ENCODE data around the gene CDK17.

CDK17 gene

DNA sequence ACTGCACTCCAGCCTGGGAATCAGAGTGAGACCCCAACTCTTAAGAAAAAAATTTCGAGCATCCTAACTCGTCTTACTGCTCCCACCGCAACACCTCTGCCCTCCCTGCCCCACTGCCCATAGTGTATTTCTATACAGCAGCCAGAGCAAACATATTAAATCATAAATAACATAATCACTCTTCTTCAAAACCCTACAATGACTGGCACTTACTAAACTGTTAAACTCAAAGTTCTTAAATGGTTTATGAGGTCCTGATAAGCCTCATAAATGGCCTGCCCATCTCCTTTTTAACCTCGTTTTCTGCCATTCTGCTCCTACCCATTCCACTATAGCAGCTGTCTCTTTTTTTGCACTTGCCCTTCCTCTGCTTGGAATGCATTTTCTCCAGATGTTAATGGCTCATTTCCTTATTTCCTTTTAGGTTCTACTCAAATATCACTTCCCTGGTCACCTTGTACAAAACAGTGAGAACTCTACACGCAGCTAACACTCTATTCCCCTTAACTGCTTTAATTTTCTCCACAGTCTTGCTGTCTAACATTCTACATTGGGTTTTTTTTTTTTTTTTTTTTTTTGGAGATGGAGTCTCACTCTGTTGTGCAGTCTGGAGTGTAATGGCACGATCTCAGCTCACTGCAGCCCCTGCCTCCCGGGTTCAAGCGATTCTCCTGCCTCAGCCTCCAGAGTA is 45.2 kb downstream of the CDK17 start:
- TF ChIP-seq, protein P1, sequence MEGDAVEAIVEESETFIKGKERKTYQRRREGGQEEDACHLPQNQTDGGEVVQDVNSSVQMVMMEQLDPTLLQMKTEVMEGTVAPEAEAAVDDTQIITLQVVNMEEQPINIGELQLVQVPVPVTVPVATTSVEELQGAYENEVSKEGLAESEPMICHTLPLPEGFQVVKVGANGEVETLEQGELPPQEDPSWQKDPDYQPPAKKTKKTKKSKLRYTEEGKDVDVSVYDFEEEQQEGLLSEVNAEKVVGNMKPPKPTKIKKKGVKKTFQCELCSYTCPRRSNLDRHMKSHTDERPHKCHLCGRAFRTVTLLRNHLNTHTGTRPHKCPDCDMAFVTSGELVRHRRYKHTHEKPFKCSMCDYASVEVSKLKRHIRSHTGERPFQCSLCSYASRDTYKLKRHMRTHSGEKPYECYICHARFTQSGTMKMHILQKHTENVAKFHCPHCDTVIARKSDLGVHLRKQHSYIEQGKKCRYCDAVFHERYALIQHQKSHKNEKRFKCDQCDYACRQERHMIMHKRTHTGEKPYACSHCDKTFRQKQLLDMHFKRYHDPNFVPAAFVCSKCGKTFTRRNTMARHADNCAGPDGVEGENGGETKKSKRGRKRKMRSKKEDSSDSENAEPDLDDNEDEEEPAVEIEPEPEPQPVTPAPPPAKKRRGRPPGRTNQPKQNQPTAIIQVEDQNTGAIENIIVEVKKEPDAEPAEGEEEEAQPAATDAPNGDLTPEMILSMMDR (conservative IDR thresholded peaks at IDR 0.05; ENCODE audit: low read length), result no peak
- TF ChIP-seq EZH2phosphoT487 (IDR thresholded peaks at IDR 0.05; ENCODE audit: borderline replicate concordance), result no peak
- H3K4me3 ChIP-seq (ENCODE audit: low read length, poor library complexity, severe bottlenecking), result no peak overlapping the region
- no peaks in the 10 kb centered on the region for H3F3A ChIP-seq (ENCODE audit: low read depth)
- H3K9me3 ChIP-seq (ENCODE audit: insufficient read depth, low read depth, low read length), result no peaks in the 10 kb centered on the region
- H3K27me3 ChIP-seq (ENCODE audit: insufficient read depth, low read length, poor library complexity, severe bottlenecking), result no peaks in the 10 kb centered on the region
- H3K4me2 ChIP-seq (ENCODE audit: low read depth, low read length, poor library complexity, severe bottlenecking), result no peak overlapping the region
- peaks cover 43% of the 10 kb centered on the region for H3K4me1 ChIP-seq (ENCODE audit: insufficient read depth, low read length, poor library complexity, severe bottlenecking)
- no peaks in the 10 kb centered on the region for H3K9me2 ChIP-seq (replicated peaks; ENCODE audit: low read depth, low read length)
- no peak overlapping the region for H3K9ac ChIP-seq (ENCODE audit: low read depth, low read length, poor library complexity, severe bottlenecking)
- peaks cover 92% of the 10 kb centered on the region for H3K79me2 ChIP-seq (ENCODE audit: insufficient read depth, low read length)
- no peak overlapping the region for H2AFZ ChIP-seq (ENCODE audit: low read length)
- H4K20me1 ChIP-seq (ENCODE audit: insufficient read depth, low read length, poor library complexity, severe bottlenecking), result peaks cover 57% of the 10 kb centered on the region
- no peaks in the 10 kb centered on the region for H3K36me3 ChIP-seq (ENCODE audit: insufficient read depth, low read length)

DNA sequence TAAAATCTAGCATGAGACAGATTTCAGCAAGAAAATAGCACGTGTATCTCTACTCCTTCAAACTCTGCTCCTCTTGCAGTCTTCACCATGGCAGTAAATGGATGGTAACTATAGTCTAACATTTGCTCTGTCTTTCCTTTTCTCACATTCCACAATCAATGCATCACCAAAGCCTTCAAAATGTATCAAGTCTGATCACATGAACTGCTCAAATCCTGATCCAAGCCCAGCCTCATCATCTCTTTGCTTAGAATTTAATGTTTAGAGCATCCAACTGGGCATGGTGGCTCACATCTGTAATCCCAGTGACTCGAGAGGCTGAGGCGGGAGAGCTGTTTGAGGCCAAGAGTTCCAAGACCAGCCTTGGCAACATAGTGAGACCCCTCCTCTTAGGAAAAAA is 45.9 kb downstream of the CDK17 start:
- H3K9ac ChIP-seq (ENCODE audit: low read depth, low read length, poor library complexity, severe bottlenecking), result no peak overlapping the region
- TF ChIP-seq EZH2phosphoT487 (IDR thresholded peaks at IDR 0.05; ENCODE audit: borderline replicate concordance), result no peak
- TF ChIP-seq, protein P1 (conservative IDR thresholded peaks at IDR 0.05; ENCODE audit: low read length), result no peak
- H3K27me3 ChIP-seq (ENCODE audit: insufficient read depth, low read length, poor library complexity, severe bottlenecking), result no peaks in the 10 kb centered on the region
- no peaks in the 10 kb centered on the region for H3K9me2 ChIP-seq (replicated peaks; ENCODE audit: low read depth, low read length)
- no peaks in the 10 kb centered on the region for H3F3A ChIP-seq (ENCODE audit: low read depth)
- no peak overlapping the region for H3K4me2 ChIP-seq (ENCODE audit: low read depth, low read length, poor library complexity, severe bottlenecking)
- H3K36me3 ChIP-seq (ENCODE audit: insufficient read depth, low read length), result no peaks in the 10 kb centered on the region
- H3K79me2 ChIP-seq (ENCODE audit: insufficient read depth, low read length), result peaks cover 92% of the 10 kb centered on the region
- peaks cover 53% of the 10 kb centered on the region for H4K20me1 ChIP-seq (ENCODE audit: insufficient read depth, low read length, poor library complexity, severe bottlenecking)
- H3K4me3 ChIP-seq (ENCODE audit: low read length, poor library complexity, severe bottlenecking), result no peak overlapping the region
- H3K4me1 ChIP-seq (ENCODE audit: insufficient read depth, low read length, poor library complexity, severe bottlenecking), result peaks cover 43% of the 10 kb centered on the region
- H3K9me3 ChIP-seq (ENCODE audit: insufficient read depth, low read depth, low read length), result no peaks in the 10 kb centered on the region
- H2AFZ ChIP-seq (ENCODE audit: low read length), result no peak overlapping the region

DNA sequence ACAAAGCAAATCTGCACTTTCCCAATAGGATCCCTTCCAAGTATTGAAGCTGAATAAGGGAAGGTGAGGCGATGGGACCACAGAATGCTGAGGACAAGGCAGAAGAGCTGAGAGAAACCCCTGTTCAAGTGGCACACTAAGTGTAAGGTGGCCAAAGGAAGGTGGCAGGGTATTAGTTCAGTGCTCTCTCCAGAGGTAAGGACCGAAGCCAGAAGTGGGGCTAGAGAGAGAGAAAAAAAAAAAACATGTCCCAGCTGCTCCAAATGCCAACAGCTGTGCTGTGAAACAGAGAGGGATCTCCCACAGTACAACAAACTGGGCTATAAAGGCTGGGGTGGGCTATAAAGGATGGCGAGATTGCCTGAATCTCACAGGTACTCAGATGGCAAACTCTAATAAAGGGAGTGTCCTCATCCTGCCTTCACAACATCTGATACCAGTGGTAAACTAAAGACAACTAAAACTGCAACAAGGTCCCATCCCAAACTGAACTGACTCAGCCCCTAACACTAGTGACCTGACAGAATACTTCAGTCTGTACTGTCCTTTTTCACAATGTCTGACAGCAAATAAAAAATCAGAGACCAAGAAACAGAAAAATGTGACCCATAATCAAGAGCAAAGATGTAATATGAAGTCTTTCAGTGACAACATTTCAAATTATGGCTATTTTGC is 47.9 kb downstream of the CDK17 start:
- Histone ChIP-seq H3K4me3 (ENCODE audit: low read length, poor library complexity, severe bottlenecking) (no peak overlapping the region), H4K20me1 (ENCODE audit: insufficient read depth, low read length, poor library complexity, severe bottlenecking) (peaks cover 57% of the 10 kb centered on the region), H3K79me2 (ENCODE audit: insufficient read depth, low read length) (peaks cover 99% of the 10 kb centered on the region), H3K9me2 (replicated peaks; ENCODE audit: low read depth, low read length) (no peaks in the 10 kb centered on the region), H3K27me3 (ENCODE audit: insufficient read depth, low read length, poor library complexity, severe bottlenecking) (no peaks in the 10 kb centered on the region), H3K36me3 (ENCODE audit: insufficient read depth, low read length) (no peaks in the 10 kb centered on the region), H3K9me3 (ENCODE audit: insufficient read depth, low read depth, low read length) (no peaks in the 10 kb centered on the region), H3K4me1 (ENCODE audit: insufficient read depth, low read length, poor library complexity, severe bottlenecking) (peaks cover 48% of the 10 kb centered on the region), H2AFZ (ENCODE audit: low read length) (no peak overlapping the region), H3K4me2 (ENCODE audit: low read depth, low read length, poor library complexity, severe bottlenecking) (no peak overlapping the region), H3K9ac (ENCODE audit: low read depth, low read length, poor library complexity, severe bottlenecking) (no peak overlapping the region), H3F3A (ENCODE audit: low read depth) (no peaks in the 10 kb centered on the region)
- no peak for TF ChIP-seq EZH2phosphoT487 (IDR thresholded peaks at IDR 0.05; ENCODE audit: borderline replicate concordance)
- TF ChIP-seq, protein P1 (conservative IDR thresholded peaks at IDR 0.05; ENCODE audit: low read length), result no peak
